Measurements from ENCODE around the gene TMEM232. TPM values are rescaled to one million over a fixed set of nuclear protein-coding genes. Genes with fewer than 3 reads are reported as not detected.

TMEM232 gene
- total and polyA plus RNA-seq, 2 donors (not counting 3 experiments of a cell fraction or from before 2014, with no cell fraction given) = 0.17 to 0.38 TPM

DNA sequence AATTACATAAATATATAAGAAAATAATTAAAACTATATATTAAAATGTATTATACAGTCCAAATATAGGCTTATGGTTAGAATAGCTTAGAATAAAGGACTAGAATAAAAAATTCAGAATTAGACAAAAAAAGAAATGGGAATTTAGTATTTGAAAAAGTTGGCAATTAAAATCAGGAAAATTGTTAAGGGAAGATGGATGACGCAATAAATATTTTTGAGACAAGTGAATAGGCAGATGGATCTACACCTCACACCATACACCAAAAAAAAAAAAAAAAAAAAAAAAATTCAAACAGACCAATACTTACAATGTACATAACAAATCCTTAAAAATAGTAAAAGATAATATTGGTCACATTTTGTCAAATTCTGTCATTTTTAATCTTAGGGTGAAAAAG is 200.7 kb downstream of the TMEM232 start:
- no peak overlapping the region for H2AFZ ChIP-seq (ENCODE audit: low read depth, low read length)
- H3K9me1 ChIP-seq (replicated peaks; ENCODE audit: control insufficient read depth, extremely low read depth, insufficient read depth, low read length) = no peaks in the 10 kb centered on the region
- H3K27me3 ChIP-seq (ENCODE audit: control insufficient read depth in 2 of 2, insufficient read depth in 2 of 2, low read length in 2 of 2) = no peaks in the 10 kb centered on the region
- ChIA-PET CTCF (no interaction called here), POLR2A (no interaction called here)
- BruUV-seq (replicated peaks) = no TSS peak
- H3K36me3 ChIP-seq (ENCODE audit: control insufficient read depth in 2 of 2, extremely low read depth in 1 of 2, insufficient read depth in 2 of 2, low read length in 2 of 2) = no peaks in the 10 kb centered on the region
- H3K4me3 ChIP-seq (replicated peaks in 1 of 3; ENCODE audit: insufficient read depth in 1 of 3, low read depth in 1 of 3, low read length in 3 of 3) = no peak overlapping the region
- H3K79me2 ChIP-seq (ENCODE audit: control insufficient read depth, insufficient read depth, low read length) = no peaks in the 10 kb centered on the region
- H3K9me3 ChIP-seq (replicated peaks; ENCODE audit: control insufficient read depth, insufficient read depth, low read length) = no peaks in the 10 kb centered on the region
- DNase-seq (ENCODE audit: low read depth, low spot score) = no peak
- intact Hi-C loops (cut with micrococcal nuclease) = no loop called here
- H3K4me2 ChIP-seq (ENCODE audit: insufficient read depth, low read length) = no peak overlapping the region
- dilution Hi-C loops (cut with MboI; ENCODE audit: extremely low pct_ligation_motif_present, low sequenced_read_pairs) = no loop called here
- FAIRE-seq = no peak
- H3K4me1 ChIP-seq (ENCODE audit: control insufficient read depth, extremely low read depth, insufficient read depth, low read length) = no peaks in the 10 kb centered on the region
- TF ChIP-seq MYC (IDR thresholded peaks at IDR 0.05; ENCODE audit: low read depth, low read length) = no peak
- TF ChIP-seq MAX (IDR thresholded peaks at IDR 0.05; ENCODE audit: insufficient read depth, insufficient read length) = no peak
- TF ChIP-seq POLR2A (IDR thresholded peaks at IDR 0.05; ENCODE audit: low read depth, low read length) = no peak
- TF ChIP-seq JUN (IDR thresholded peaks at IDR 0.05; ENCODE audit: borderline replicate concordance, insufficient read depth, insufficient read length, low read depth) = no peak
- TF ChIP-seq POLR2AphosphoS5 (IDR thresholded peaks at IDR 0.05; ENCODE audit: insufficient read depth, low read depth, low read length) = no peak
- no peak for TF ChIP-seq CTCF (IDR thresholded peaks at IDR 0.05; ENCODE audit: extremely low read depth in 1 of 2, insufficient read depth in 1 of 2, low read depth in 1 of 2, low read length in 2 of 2)
- no peak for TF ChIP-seq GATA2 (IDR thresholded peaks at IDR 0.05; ENCODE audit: insufficient read depth, insufficient read length, low read depth, low read length)
- TF ChIP-seq FOS (IDR thresholded peaks at IDR 0.05; ENCODE audit: borderline replicate concordance, insufficient read depth, low read length) = no peak
- TF ChIP-seq EZH2 (IDR thresholded peaks at IDR 0.05; ENCODE audit: borderline replicate concordance, low read depth, low read length, severe bottlenecking) = no peak
- no peaks in the 10 kb centered on the region for H4K20me1 ChIP-seq (replicated peaks; ENCODE audit: control insufficient read depth, extremely low read depth, insufficient read depth, low read length)
- H3K9ac ChIP-seq (replicated peaks; ENCODE audit: extremely low read depth, insufficient read depth, low read length) = no peak overlapping the region
- H3K27ac ChIP-seq (ENCODE audit: insufficient read depth, low read depth, low read length) = no peak overlapping the region
